GM19035 (cell line): ENCODE measurements around the gene ZNF283.
A peak's percentile ranks its signal among the peaks of the same experiment; 100 is the strongest.

Experiments
- ATAC-seq: cut with Tn5 transposase; IDR thresholded peaks from one replicate; pipeline ENCODE4 v1.9.1; 2021; ENCODE audit not compliant: unreplicated experiment

ZNF283 gene

DNA sequence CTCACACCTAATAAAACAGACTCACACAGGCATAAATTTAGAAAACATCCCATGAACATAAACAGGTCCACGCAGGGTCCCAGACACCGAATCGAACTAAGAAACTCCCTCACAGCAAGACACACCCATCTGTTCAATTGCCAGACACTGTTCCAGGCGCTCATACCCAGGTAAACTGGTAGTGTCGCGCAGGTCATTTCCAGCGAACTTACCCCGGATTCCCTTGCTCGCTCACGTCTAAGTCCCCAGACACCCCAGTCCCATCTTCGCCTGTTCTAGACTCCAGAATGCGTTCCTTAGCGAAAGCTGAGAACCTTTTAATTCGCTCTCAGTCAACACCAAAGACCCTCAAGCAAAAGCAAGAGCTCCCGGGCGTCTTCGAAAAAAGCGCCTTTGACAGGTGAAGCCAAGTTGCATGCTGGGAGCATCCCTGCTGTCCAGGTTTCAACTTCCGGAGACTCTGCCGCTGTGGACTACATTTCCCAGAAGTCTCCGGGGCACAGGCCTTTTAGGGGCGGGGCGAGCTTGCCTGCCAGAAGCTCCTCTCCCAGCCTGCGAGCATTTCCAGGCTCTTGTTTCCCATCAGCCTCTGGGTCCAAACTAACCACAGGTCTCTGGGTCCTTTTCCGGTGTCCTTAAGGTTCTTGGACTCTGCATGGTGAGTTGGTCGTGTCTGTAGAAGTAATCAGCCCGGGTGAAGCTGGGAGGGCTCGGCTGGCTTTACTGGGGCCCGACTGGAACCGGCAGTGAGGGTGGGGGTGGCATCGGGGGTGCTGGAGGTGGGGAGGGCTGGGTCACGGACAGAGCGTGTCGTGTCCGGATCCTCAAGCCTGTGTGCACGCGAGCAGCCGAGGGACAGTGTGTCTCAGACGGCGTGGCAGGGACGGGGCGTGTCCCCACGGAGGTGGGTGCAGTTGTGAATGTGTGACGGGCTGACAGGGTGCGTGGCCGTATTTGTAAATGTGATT is at the start of gene ZNF283:
Gene ZNF283 (plus strand): TSS at position 535 of the 968 bp plus-strand sequence. CDS start 6,184 bp downstream, outside the sequence.
- peak; percentile 76 for ATAC-seq

DNA sequence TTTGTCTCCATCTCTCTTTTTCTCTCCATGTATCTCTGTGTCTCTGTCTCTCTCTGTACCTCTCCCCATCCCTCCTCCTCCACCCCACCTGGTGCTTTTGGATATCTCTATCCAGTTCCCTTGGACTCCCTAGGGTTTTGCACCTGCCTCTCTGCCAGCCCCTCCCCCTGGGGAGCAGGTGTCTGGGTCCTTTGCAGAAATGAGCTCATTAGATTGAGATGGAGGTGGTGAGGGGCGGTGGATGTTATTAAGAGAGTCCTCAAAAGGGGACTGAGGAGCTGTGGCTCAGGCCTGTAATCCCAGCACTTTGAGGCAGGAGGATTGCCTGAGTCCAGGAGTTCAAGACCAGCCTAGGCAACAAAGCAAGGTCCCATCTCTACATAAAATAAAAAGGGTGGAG is 48.5 kb upstream of the ZNF283 start:
- no peak for ATAC-seq

DNA sequence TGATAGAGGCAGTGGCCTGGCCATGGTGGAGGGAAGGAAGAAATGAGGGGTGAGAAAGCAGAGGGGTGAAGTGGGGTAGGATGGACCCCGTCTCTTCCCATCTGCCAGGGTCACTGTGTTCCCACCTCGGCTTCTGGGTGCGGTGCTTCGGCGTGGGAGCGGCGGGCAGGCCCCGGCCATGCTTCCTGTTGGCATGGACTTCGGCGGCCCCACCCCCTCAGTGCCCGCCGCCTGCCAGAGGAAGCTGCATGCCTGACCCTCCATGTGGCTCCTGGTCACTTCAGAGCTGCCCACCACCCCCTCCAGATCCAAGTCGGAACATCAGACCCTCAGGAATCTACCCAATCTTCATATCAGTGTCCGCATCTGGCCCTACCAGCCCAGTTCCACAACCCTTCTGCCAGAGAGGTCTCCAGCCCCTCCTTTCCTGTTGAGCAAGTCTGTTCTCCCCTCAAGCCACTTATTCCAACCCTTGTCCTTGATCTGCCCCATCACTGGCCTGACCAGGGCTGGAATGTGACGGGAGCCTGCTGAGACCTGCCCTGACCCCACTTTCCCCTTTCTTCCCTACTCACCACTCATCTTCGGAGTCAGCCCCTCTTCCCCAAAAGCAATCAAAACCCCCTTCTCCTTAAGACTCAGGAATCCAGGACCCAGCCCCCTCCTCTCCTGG is 47.8 kb upstream of the ZNF283 start:
- no peak for ATAC-seq

DNA sequence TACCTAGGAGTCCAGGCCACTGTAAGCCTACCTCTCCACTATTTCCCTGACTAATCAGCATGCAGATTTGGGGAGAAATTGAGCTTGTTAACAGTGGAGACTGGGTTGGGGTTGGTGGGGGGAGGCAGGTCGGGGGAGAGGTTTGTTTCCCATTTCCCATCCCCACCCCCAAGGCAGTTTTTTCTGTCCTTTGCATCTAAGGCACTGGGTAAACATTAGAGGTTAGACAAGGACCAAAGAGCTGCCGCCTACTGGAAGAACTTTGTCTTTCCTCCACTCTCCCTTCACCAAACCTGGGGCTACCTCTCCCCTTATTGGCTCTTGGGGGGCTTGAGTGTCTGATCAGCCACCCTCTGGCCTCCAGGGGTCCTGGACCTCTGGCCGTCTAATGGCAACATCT is 47.3 kb upstream of the ZNF283 start:
- no peak for ATAC-seq

DNA sequence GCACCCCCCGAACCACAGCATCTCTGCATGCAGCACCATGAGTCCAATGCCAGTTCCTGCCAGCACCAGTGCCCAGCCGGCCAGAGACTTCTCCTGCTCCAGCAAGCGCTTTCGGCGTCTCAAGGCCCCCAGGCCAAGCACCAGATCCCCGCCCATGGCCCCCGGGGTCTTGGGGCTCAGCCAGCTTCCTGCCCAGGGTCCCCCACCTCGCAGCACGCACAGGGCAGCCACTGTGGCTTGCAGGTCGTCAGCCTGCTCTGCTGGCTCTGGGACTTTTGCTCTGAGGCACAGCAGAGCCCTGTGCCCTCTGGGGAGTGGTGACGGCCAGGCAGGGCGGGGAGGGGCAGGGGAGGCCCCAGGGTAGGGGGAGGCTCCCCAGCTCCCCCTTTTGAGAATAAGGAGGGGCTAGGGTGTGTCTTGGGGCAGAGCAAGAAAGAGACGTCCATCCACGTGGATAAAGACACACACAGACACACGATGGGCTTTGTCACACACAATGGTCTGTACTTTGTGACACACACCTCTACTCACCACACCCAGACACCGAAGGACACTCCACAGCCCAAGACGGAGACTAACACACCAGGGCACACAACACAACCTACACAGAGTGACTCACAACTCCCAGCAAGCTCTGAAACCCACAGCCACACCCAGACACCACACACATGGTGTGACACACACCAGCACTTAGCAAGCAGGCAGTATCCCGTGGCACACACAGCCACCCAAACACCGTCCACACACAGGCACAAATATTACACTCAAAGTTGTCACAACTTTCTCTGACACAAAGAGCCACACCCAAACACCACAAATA is 46.2 kb upstream of the ZNF283 start, which contains the start of gene KCNN4:
Gene KCNN4 (minus strand): TSS at position 268 of the 820 bp plus-strand sequence. CDS start 112 bp downstream, at position 156.
- ATAC-seq, result peak; percentile 46

DNA sequence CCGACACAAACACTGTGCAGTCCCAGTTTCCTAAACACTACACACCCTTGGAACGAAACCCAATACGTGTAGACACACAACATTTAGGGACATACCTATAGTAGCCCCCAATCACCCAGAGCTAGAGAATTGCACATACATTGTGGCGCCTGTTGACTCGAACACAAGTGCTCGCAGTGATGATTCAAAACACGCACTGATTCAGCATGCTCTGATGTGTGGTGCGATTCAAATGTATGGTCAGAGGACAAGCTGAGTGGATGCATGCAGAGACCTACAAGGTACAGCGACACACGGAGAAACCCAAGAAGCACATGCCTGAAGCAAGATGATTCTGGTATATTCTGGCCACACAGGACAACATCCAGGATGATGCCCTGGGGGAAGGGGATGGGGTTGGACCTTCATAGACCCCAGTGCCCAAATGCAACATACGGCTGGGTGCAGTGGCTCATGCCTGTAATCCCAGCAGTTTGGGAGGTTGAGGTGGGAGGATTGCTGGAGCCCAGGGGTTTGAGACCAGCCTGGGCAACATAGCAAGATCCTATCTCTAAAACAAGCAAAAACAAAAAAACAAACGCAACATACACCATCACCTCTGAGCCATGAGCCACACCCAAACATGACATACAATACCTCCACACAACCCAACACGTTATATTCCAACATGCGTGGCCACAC is 45.4 kb upstream of the ZNF283 start:
- ATAC-seq, result no peak

DNA sequence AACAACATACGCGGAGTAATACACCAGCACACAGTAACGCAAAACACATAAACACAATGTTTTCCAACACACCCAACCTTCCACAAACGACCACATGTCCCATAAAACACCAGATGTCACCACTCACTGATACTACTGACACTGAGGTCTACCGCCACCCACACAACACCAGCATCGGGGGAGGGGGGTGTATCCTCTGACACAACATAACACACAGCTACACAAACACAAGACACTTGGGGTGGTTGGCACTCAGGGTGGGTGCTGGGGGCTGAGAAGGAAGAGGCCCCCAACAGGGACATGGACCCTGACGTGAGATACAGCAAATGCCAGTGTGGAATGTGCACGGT is 44.8 kb upstream of the ZNF283 start:
- ATAC-seq, result no peak

DNA sequence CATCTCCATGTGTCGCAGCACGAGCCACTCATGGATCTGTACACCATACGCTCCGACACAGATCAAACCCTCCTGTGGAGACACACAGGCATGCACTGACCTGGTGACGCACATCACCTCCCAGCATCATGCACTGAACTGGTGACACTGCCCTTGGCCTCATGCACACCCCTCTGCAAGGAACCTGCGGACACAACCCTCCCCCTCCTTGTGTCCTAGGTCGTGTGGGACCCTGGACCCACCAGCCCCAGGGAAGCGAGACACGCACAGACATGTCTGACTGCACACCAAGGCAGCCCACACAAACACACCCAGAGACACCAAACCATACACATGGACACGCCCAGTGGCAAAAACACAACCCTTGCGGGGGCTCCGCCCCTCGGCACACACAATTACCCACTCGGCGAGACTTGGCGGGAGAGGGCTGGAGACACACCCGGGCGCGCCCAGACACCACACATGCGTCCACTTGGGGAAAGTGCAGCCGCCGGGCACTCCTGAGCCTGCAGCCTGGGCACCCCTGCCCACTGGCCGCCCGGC is 44.4 kb upstream of the ZNF283 start:
- ATAC-seq, result no peak

DNA sequence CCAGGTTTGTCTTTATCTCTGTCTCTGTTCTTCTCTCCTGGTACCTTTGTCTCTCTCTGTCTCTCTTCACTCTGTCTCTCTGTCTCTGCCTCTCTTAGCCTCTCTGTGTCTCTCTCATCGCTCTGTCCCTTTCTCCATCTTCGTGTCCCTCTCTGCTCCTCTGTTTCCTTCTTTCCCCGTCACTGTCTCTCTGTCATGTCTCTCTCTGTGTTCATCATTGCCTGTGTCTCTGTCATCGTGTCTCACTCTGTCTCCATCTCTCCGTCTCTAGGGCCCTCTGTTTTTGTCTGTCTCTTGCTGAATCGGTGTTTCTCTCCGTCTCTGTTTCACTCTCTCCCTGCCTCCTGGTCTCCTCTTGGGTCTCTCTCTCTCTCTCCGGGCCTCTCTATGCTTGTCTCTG is 43.5 kb upstream of the ZNF283 start:
- no peak for ATAC-seq

DNA sequence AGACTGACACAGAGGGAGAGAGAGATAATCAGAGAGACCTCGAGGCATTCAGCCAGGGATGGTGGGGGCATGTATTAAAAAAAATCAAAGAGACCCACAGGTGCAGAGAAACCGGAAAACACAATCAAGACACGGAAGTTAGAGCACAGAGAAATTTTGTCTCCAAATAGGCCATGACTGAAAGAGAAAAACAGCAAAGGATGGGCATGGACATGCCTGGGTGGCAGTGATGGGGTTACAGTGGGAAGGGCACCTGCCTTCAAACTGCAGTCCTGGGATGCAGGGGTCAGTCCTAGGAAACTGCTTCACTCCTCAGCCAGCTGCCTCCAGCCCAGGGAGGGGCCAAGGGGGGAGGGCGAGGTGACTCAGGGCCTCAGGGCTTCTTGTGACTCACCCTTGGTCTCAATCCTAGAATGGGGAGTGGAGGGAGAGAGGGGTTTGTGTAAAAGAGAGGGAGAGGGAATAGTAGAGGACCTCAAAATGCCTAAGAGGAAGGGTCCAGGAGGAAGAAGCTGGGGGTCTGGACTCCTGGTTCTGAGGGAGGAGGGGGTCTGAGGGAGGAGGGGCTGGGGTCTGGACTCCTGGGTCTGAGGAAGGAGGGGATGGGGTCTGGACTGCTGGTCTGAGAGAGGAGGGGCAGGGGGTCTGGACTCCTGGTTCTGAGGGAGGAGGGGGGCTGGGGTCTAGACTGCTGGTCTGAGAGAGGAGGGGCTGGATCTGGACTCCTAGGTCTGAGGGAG is 42.7 kb upstream of the ZNF283 start:
- no peak for ATAC-seq

DNA sequence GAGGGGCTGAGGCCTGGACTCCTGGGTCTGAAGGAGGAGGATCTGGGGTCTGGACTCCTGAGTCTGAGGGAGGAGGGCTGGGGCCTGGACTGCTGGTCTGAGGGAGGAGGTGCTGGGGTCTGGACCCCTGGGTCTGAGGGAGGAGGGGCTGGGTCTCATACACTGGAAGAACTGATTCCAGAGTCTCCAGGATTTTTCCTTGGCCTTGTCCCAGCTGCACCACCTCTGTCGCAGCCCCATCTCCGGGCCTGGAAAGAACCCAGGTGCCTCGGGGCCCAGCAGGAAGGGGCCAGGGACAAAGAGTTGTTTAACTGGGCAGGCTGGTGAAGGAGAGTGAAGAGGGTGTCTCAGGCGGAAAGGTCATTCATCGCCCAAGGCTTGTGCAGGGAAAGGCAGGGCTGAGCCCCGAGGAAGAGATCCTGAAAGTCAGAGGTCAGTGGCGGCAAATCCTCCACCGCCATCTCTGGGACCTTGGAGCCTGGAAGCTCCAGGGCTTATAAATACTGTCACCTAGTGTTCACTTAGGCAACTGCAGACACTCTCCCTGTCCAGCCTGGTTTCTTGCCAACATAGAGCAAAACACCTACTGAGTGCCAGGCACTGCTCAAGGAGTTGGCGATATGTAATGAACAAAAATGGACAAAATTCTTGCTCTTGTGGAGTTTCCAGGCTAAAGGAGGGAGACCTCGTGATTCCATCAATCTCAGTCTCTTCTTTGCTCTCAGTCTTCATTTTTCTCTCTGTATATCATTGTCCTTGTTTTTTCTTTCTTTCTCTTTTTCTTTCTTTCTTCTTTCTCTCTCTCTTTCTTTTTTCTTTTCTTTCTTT is 41.9 kb upstream of the ZNF283 start:
- no peak for ATAC-seq

DNA sequence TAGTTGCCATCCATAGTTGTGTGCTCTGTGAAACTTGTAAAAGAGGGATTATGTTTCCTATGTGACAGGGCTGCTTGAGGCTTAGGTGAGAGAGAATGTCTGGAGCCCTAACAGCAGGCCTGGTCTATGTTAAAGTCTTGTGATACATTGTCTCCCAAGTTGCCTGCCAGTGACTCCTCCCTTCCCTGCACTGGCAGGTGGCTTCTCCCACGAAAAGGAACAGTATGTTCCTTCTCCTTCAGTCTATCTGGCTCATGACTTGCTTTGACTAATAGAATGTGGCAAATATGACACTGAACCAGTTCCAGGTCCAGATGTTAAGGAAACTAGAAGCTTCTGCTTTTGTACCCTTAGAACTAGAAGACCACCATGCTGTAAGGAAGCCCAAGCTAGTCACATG is 40.5 kb upstream of the ZNF283 start:
- no peak for ATAC-seq

DNA sequence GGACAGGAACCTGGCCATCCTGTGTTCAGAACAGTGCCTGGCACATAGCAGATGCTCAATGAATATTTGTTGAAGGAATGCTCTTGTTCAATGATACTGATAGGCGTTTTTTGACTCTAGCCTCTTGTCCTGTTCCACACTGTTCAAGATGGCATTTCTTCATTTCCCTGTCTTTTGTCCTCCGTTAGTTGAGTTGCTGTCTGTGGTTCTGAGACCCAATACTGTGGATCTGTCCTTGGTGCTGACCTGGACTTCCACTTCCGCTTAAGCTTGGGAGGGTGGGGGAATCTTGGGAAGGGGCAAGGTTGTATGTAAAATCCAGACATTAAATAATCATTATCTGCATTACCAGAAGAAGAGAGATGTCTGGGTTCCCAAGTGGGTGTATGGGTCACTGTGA is 38.1 kb upstream of the ZNF283 start:
- ATAC-seq, result no peak

DNA sequence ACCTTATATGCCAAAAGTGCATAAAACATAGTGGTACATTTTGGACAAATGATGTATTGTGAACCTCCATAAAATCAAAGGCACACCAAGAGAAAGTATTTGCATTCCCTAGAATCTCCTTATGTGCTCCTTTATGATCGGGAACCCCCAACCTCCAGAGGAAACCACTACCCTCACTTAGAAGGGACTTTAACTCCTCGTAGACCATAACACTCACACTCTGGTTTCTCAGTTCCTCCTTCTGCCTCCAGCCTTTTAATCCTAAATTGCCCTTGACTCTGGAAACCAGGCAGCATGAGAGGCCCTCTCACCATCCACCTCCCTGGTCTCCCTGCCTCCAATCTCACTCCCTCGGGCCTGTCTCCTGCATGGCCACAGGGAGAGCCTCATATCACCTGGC is 36.5 kb upstream of the ZNF283 start:
- no peak for ATAC-seq

DNA sequence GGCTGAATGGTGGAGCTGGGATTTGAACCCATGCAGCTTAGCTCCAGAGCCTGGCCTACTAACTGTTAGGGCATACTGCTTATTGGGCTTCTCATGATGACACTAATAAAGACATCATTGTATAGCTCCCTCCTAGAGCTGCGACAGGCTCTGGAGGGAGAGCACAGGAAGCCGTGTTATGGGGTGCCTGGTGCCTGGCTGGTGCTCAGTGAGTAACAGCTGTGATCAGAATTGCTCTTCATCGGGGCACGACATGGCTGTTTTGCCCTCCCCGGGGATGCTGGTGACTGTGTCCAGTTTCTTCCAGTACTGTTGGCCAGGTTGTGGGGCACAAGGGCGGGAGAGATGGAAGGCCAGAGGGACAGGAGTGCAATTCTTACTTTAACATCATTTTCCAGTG is 30.0 kb upstream of the ZNF283 start:
- no peak for ATAC-seq

DNA sequence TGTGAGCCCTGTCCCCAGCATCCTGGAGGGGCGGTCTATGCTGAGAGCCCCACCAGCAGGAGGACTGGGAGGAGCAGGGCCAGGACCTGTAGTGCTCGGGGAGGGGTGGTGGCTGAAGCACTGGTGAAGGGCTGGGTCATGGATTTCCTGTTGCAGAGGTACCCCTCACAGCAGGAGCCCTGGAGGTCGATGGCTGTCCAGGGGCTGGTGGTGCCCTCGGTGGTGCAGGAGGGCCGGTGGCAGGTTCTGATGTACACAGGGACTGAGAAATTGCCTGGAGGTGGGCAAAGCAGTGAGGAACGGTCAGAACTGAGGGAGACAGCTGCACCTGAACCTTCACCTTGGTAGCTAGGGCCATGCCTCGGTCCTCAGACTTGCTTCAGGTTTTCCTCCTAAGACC is 29.6 kb upstream of the ZNF283 start:
- no peak for ATAC-seq

DNA sequence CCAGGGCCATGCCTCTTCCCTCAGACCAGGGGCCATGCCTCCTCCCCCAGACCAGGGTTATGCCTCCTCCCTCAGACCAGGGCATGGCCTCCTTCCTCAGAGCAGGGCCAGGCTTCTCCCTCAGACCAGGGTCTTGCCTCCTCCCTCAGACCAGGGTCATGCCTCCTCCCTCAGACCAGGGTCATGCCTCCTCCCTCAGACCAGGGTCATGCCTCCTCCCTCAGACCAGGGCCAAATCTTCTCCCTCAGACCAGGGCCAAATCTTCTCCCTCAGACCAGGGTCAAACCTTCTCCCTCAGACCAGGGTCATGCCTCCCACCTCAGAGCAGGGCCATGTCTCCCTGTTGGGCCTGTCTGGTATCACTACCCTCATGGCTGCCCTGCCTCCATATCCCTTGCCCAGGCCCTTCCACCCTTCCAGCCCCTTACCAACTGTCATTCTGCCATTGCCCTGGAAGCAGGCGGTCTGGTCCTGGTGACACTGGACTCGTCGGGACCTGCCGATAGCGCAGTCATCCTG is 29.0 kb upstream of the ZNF283 start:
- no peak for ATAC-seq

DNA sequence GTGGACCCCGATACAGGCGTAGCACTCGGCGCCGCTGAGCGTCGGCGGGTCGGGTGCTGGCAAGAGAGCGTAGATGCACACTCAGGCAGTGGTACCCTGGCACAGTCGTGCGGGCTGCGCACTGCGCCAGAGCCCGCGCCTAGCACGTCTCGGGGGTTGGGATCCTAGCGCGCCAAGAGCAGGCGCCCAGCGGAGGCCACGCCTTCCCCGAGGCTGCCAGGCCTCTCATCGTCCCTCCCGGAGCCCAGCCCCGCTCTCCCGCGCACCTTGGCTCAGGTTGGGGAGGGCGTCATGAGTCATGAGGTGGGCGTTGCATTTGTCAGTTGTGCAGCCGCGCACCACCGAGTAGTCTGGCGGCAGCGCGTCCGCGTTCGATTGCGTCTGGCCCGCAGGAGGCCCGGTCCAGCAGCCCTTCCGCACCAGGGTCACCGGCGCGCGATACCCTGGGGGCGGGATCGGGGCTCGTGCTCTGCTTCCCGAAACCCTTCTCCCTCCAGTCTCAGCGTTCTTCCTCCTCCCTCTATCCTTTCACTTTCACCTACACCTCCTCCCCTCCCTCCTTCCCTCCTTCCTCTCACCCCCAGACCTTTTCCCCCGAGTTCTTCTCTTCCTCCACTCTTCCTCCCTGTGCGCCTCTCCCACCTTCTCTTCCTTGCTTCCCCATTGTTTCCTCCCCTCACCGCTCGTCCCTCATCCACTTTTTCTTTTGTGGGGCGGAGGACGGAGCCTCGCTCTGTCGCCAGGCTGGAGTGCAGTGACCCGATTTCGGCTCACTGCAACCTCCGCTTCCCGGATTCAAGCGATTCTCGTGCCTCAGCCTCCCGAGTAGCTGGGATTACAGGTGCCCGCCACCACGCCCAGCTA is 28.3 kb upstream of the ZNF283 start:
- ATAC-seq, result no peak
